H1 (cell line): ENCODE results near the gene MVK. TPM values are rescaled to one million over a fixed set of nuclear protein-coding genes. Genes with fewer than 3 reads are reported as not detected.

Experiments used
- CTCF ChIA-PET: fragments of 300-600 bp; sonication (Branson Sonifier 250); formaldehyde crosslinking; loops from one replicate; lab custom pipeline; 2021; ENCODE audit not compliant: partially characterized antibody; lab: Charles Lee
- POLR2A ChIA-PET: fragments of 300-600 bp; sonication (Branson Sonifier 250); formaldehyde crosslinking; loops from one replicate; lab custom pipeline; 2021; ENCODE audit warnings: inconsistent platforms; ENCODE audit not compliant: partially characterized antibody; lab: Charles Lee
- DNase-seq, 2 experiments: peaks; one replicate each; pipeline versions ENCODE4 v3.0.0 to v3.0.0-alpha.2; 2010 to 2022; ENCODE audit warnings: low spot score in 2 of 2, low read depth in 1 of 2, mixed read lengths in 1 of 2
- FAIRE-seq: peaks from 2 replicates; lab custom pipeline; 2011; peaks lifted over from hg19 to GRCh38; lab: Jason Lieb, UNC
- H2AFZ ChIP-seq: 2 replicates; pipeline ENCODE4 v1.8.1; 2012; ENCODE audit warnings: low read length, inconsistent platforms
- H2AK5ac ChIP-seq: 2 replicates; pipeline ENCODE4 v1.6.1; 2013; ENCODE audit warnings: low read depth, low read length
- H2BK120ac ChIP-seq: replicated peaks from 2 replicates; pipeline ENCODE3; 2013; ENCODE audit warnings: low read depth, low read length, inconsistent platforms
- H2BK12ac ChIP-seq: 2 replicates; pipeline ENCODE4 v1.6.1; 2013; ENCODE audit warnings: low read depth, low read length
- H2BK15ac ChIP-seq: 2 replicates; pipeline ENCODE4 v1.6.1; 2013; ENCODE audit warnings: low read length
- H2BK20ac ChIP-seq: 2 replicates; pipeline ENCODE4 v1.6.1; 2013; ENCODE audit warnings: low read length
- H2BK5ac ChIP-seq: 2 replicates; pipeline ENCODE4 v1.6.1; 2013; ENCODE audit warnings: low read depth, low read length
- H3K14ac ChIP-seq: 2 replicates; pipeline ENCODE4 v1.6.1; 2013; ENCODE audit warnings: inconsistent platforms; ENCODE audit not compliant: insufficient read length
- H3K18ac ChIP-seq: 2 replicates; pipeline ENCODE4 v1.6.1; 2013; ENCODE audit warnings: low read length; ENCODE audit errors: extremely low read depth
- H3K23ac ChIP-seq: 2 replicates; pipeline ENCODE4 v1.6.1; 2013; ENCODE audit warnings: inconsistent platforms; ENCODE audit not compliant: insufficient read length
- H3K23me2 ChIP-seq: 2 replicates; pipeline ENCODE4 v1.6.1; 2013; ENCODE audit warnings: low read depth, low read length
- H3K27ac ChIP-seq: 2 replicates; pipeline ENCODE4 v1.6.1; 2011; ENCODE audit warnings: low read depth, low read length, inconsistent platforms
- H3K27me3 ChIP-seq, 4 experiments: replicated peaks in 1 of 4; 1 replicate in 1 of 4; 2 replicates in 3 of 4; pipeline versions ENCODE4 v1.6.1 to v1.8.1; 2011 to 2013; ENCODE audit warnings: low read length in 3 of 4, mild to moderate bottlenecking in 3 of 4, inconsistent platforms in 2 of 4, mixed read lengths in 2 of 4, moderate library complexity in 1 of 4; ENCODE audit not compliant: control insufficient read depth in 3 of 4, insufficient read depth in 3 of 4; ENCODE audit errors: extremely low read depth in 1 of 4
- H3K36me3 ChIP-seq, 4 experiments: 2 replicates each; pipeline versions ENCODE4 v1.6.1 to v1.8.1; 2011 to 2013; ENCODE audit warnings: mild to moderate bottlenecking in 4 of 4, low read length in 3 of 4, moderate library complexity in 2 of 4, control low read depth in 1 of 4, inconsistent platforms in 1 of 4; ENCODE audit not compliant: insufficient read depth in 4 of 4, control insufficient read depth in 2 of 4
- H3K4ac ChIP-seq: replicated peaks from 2 replicates; pipeline ENCODE3; 2013; ENCODE audit warnings: low read length, low read depth, mixed read lengths, inconsistent platforms; ENCODE audit not compliant: insufficient read length
- H3K4me1 ChIP-seq, 4 experiments: replicated peaks in 1 of 4; 1 replicate in 1 of 4; 2 replicates in 3 of 4; pipeline versions ENCODE4 v1.6.1 to v1.8.1; 2011 to 2013; ENCODE audit warnings: low read length in 3 of 4, inconsistent platforms in 2 of 4, mixed read lengths in 1 of 4; ENCODE audit not compliant: insufficient read depth in 4 of 4, control insufficient read depth in 3 of 4
- H3K4me2 ChIP-seq, 2 experiments: 2 replicates each; pipeline versions ENCODE4 v1.6.1 to v1.8.1; 2011 to 2013; ENCODE audit warnings: low read depth in 2 of 2, low read length in 2 of 2, control low read depth in 1 of 2, inconsistent platforms in 1 of 2, mild to moderate bottlenecking in 1 of 2; ENCODE audit not compliant: insufficient read depth in 1 of 2
- H3K4me3 ChIP-seq, 4 experiments: fragments of 200-600, 300-600 bp in 1 of 4; sonication (generic), shearing (Covaris generic), sonication (Bioruptor Twin) in 1 of 4; 2 replicates each; pipeline versions ENCODE4 v1.5.1 to v1.8.1; 2011 to 2016; ENCODE audit warnings: low read length in 4 of 4, low read depth in 3 of 4, control low read depth in 2 of 4, inconsistent platforms in 2 of 4, mild to moderate bottlenecking in 2 of 4, mixed read lengths in 1 of 4, moderate library complexity in 1 of 4; ENCODE audit not compliant: insufficient read depth in 2 of 4; ENCODE audit errors: extremely low read depth in 1 of 4
- H3K56ac ChIP-seq: replicated peaks from 2 replicates; pipeline ENCODE3; 2013; ENCODE audit warnings: low read depth, mild to moderate bottlenecking, mixed read lengths, low read length, inconsistent platforms; ENCODE audit not compliant: insufficient read length
- H3K79me1 ChIP-seq: 2 replicates; pipeline ENCODE4 v1.6.1; 2013; ENCODE audit warnings: low read depth, low read length, control low read depth
- H3K79me2 ChIP-seq, 2 experiments: 2 replicates each; pipeline versions ENCODE4 v1.6.1 to v1.8.1; 2012 to 2013; ENCODE audit warnings: low read length in 2 of 2, mild to moderate bottlenecking in 2 of 2, inconsistent platforms in 1 of 2; ENCODE audit not compliant: insufficient read depth in 2 of 2, control insufficient read depth in 1 of 2
- H3K9ac ChIP-seq, 4 experiments: replicated peaks in 1 of 4; 1 replicate in 1 of 4; 2 replicates in 3 of 4; pipeline versions ENCODE4 v1.6.1 to v1.8.1; 2011 to 2013; ENCODE audit warnings: low read depth in 3 of 4, low read length in 3 of 4, control low read depth in 2 of 4, mild to moderate bottlenecking in 2 of 4, moderate library complexity in 2 of 4, inconsistent platforms in 1 of 4; ENCODE audit errors: extremely low read depth in 1 of 4
- H3K9me3 ChIP-seq, 2 experiments: 2 replicates each; pipeline versions ENCODE4 v1.6.1 to v1.8.1; 2012 to 2013; ENCODE audit warnings: mild to moderate bottlenecking in 2 of 2, moderate library complexity in 2 of 2, control low read depth in 1 of 2, inconsistent platforms in 1 of 2, low read depth in 1 of 2, low read length in 1 of 2, mixed read lengths in 1 of 2; ENCODE audit not compliant: insufficient read depth in 2 of 2
- H4K20me1 ChIP-seq, 2 experiments: replicated peaks in 1 of 2; 2 replicates each; pipeline versions ENCODE3 to v1.8.1; 2011 to 2013; ENCODE audit warnings: inconsistent platforms in 2 of 2, low read length in 2 of 2, mild to moderate bottlenecking in 1 of 2; ENCODE audit not compliant: insufficient read depth in 2 of 2, control insufficient read depth in 1 of 2
- H4K5ac ChIP-seq: 2 replicates; pipeline ENCODE4 v1.6.1; 2013; ENCODE audit warnings: low read length, low read depth, mixed read lengths, inconsistent platforms; ENCODE audit not compliant: insufficient read length
- H4K8ac ChIP-seq: 2 replicates; pipeline ENCODE4 v1.8.0; 2013; ENCODE audit warnings: mild to moderate bottlenecking, moderate library complexity, low read length, inconsistent platforms; ENCODE audit not compliant: insufficient read depth; ENCODE audit errors: extremely low read depth
- H4K91ac ChIP-seq: replicated peaks from 2 replicates; pipeline ENCODE3; 2013; ENCODE audit warnings: low read length, mixed read lengths, inconsistent platforms; ENCODE audit not compliant: insufficient read length
- BACH1 ChIP-seq: IDR thresholded peaks from 2 replicates; pipeline ENCODE4 v1.6.1; 2012; ENCODE audit warnings: low read length, improper control_type of control experiment
- CBX8 ChIP-seq: fragments of 300-800, 300-1000 bp; sonication (generic); IDR thresholded peaks from 2 replicates; pipeline ENCODE4 v1.7.1; 2016; ENCODE audit warnings: low read depth, low read length, borderline replicate concordance
- JUN ChIP-seq: IDR thresholded peaks from 2 replicates; pipeline ENCODE4 v1.6.1; 2011; ENCODE audit warnings: low read depth, mild to moderate bottlenecking, improper control_type of control experiment, low read length
- KDM5A ChIP-seq: fragments of 200-600 bp; IDR thresholded peaks from 2 replicates; pipeline ENCODE4 v1.7.1; 2012; ENCODE audit warnings: mild to moderate bottlenecking, low read length, inconsistent platforms, mixed read lengths
- SP2 ChIP-seq: IDR thresholded peaks from 2 replicates; pipeline ENCODE4 v1.6.1; 2012; ENCODE audit warnings: mild to moderate bottlenecking, low read length, inconsistent platforms
- WGBS, 2 experiments: shearing (Covaris generic) in 1 of 2; methylation state at CpG; one replicate each; pipeline versions ENCODE4 v1.1.6 to v1.1.7; 2013 to 2015; ENCODE audit warnings: low lambda C conversion rate in 2 of 2, mixed read lengths in 2 of 2, inconsistent platforms in 1 of 2, low coverage in 1 of 2, missing lambda C conversion rate in 1 of 2; ENCODE audit not compliant: insufficient replicate concordance in 2 of 2, insufficient coverage in 1 of 2, insufficient read length in 1 of 2; ENCODE audit errors: extremely low coverage in 1 of 2, missing lambda C conversion rate in 1 of 2; 5-methylcytosine and 5-hydroxymethylcytosine counted together
- polyA plus RNA-seq, 7 experiments: library from polyadenylated mRNA; depleted of rRNA in 3 of 7; stranded (reverse) in 5 of 7; unstranded in 2 of 7; fragments of >200 nt in 5 of 7; fragments of 200-250 nt in 2 of 7; gene quantifications; 1 replicate in 5 of 7; 2 replicates in 1 of 7; 4 replicates in 1 of 7; pipeline versions ENCODE4 v1.2.1 to v1.2.3, GENCODE V29; 2011 to 2013; ENCODE audit warnings: missing spikeins in 2 of 7, mixed read lengths in 2 of 7
- total RNA-seq: library from RNA; stranded (reverse); fragmentation: NEBNext Ultra II Directional; extraction: Animal tissue kit (Norgen Biotek cat#: 25700); gene quantifications from 2 replicates; pipeline ENCODE4 v1.2.1, GENCODE V29; 2021

Gene MVK
- total and polyA plus RNA-seq, 2 of the 8 experiments (the other 6 are each of a cell fraction or from before 2014, with no cell fraction given) = 15.7 to 20.9 TPM

- Histone ChIP-seq H3K79me1 (no peaks in the 10 kb centered on the region), H3K9me3 (no peaks in the 10 kb centered on the region), H4K5ac (no peak overlapping the region), H3K9ac (no peak overlapping the region), H3K27me3 (no peaks in the 10 kb centered on the region; a peak in 2 of 7 replicates), H3K36me3 (no peaks in the 10 kb centered on the region), H4K8ac (no peak overlapping the region), H3K14ac (no peak overlapping the region), H3K56ac (no peak overlapping the region), H4K91ac (no peak overlapping the region), H2BK12ac (no peak overlapping the region), H2BK120ac (no peak overlapping the region), H2AK5ac (no peak overlapping the region), H3K4me3 (no peak overlapping the region), H3K23ac (no peak overlapping the region), H3K23me2 (no peaks in the 10 kb centered on the region), H4K20me1 (peaks cover under 1 to 2% of the 10 kb centered on the region in 2 experiments), H3K4me2 (no peak overlapping the region), H3K27ac (no peak overlapping the region), H2BK15ac (no peak overlapping the region), H2BK5ac (no peak overlapping the region), H3K79me2 (no peaks in the 10 kb centered on the region), H2AFZ (no peak overlapping the region), H3K4me1 (no peaks in the 10 kb centered on the region), H3K4ac (no peak overlapping the region), H3K18ac (no peak overlapping the region), H2BK20ac (no peak overlapping the region)
- CTCF ChIA-PET = interaction anchor here (0.9 to 2.5 kb wide), 2 partner anchors 31 to 65 kb away, joined by 3 to 10 read pairs; no protein-coding TSS in a partner anchor
- FAIRE-seq (no peak), DNase-seq (no peak)
- POLR2A ChIA-PET = no interaction called here
- 80% methylated on average over 4 of the region's 4 CpGs; no CpG with 5 or more reads in 1 of the 2 experiments for WGBS, 2 experiments
- TF ChIP-seq JUN (no peak), BACH1 (no peak), CBX8 (no peak), KDM5A (no peak), SP2 (no peak)
Measured at GRCh38 chr12:109548258-109548657, 25.3 kb upstream of the MVK start.
